CD14-positive monocyte (primary cell): Measurements from ENCODE around the gene GK. TPM values are rescaled to one million over a fixed set of nuclear protein-coding genes. Genes with fewer than 3 reads are reported as not detected.

Experiments used
- DNase-seq, 3 donors: peaks; one replicate each; pipeline ENCODE4 v3.0.0-alpha.2; 2011 to 2022
- H2AFZ ChIP-seq: 2 replicates; pipeline ENCODE4 v1.6.0; 2012; ENCODE audit warnings: mild to moderate bottlenecking, low read depth, low read length, inconsistent platforms; ENCODE audit not compliant: insufficient read depth, poor library complexity, severe bottlenecking
- H3K27ac ChIP-seq, 2 donors: 1 replicate in 1 of 2; 2 replicates in 1 of 2; pipeline ENCODE4 v1.5.1; 2012 to 2013; ENCODE audit warnings: low read length in 2 of 2, control low read depth in 1 of 2, inconsistent platforms in 1 of 2, low read depth in 1 of 2, mild to moderate bottlenecking in 1 of 2
- H3K27me3 ChIP-seq, 2 donors: one replicate each; pipeline versions ENCODE4 v1.6.0 to v1.6.1; 2011 to 2013; ENCODE audit warnings: low read length in 2 of 2; ENCODE audit not compliant: control insufficient read depth in 2 of 2, insufficient read depth in 2 of 2
- H3K36me3 ChIP-seq, 2 donors: replicated peaks in 1 of 2; 1 replicate in 1 of 2; 2 replicates in 1 of 2; pipeline versions ENCODE4 v1.5.1 to v1.6.1; 2012 to 2013; ENCODE audit warnings: low read length in 2 of 2, control low read depth in 1 of 2, inconsistent platforms in 1 of 2, mild to moderate bottlenecking in 1 of 2; ENCODE audit not compliant: insufficient read depth in 2 of 2, control insufficient read depth in 1 of 2
- H3K4me1 ChIP-seq, 2 donors: 1 replicate in 1 of 2; 2 replicates in 1 of 2; pipeline versions ENCODE4 v1.5.1 to v1.6.1; 2012 to 2013; ENCODE audit warnings: low read length in 2 of 2, control low read depth in 1 of 2, inconsistent platforms in 1 of 2, mild to moderate bottlenecking in 1 of 2, moderate library complexity in 1 of 2; ENCODE audit not compliant: insufficient read depth in 2 of 2, control insufficient read depth in 1 of 2
- H3K4me2 ChIP-seq: replicated peaks from 2 replicates; pipeline ENCODE3; 2012; ENCODE audit warnings: low read length, moderate library complexity, mild to moderate bottlenecking; ENCODE audit not compliant: poor library complexity, severe bottlenecking; ENCODE audit errors: extremely low read depth
- H3K4me3 ChIP-seq, 3 experiments: fragments of 200-600 bp in 1 of 3; sonication (generic) in 1 of 3; replicated peaks in 1 of 3; 1 replicate in 2 of 3; 2 replicates in 1 of 3; pipeline ENCODE4 v1.5.1; 2011 to 2013; ENCODE audit warnings: low read length in 3 of 3, mild to moderate bottlenecking in 3 of 3, control low read depth in 2 of 3, low read depth in 2 of 3, inconsistent platforms in 1 of 3, moderate library complexity in 1 of 3
- H3K79me2 ChIP-seq: 2 replicates; pipeline ENCODE4 v1.6.0; 2012; ENCODE audit warnings: mild to moderate bottlenecking, control low read depth, inconsistent platforms, low read length, moderate library complexity; ENCODE audit not compliant: insufficient read depth
- H3K9ac ChIP-seq: 2 replicates; pipeline ENCODE4 v1.6.0; 2017; ENCODE audit warnings: low read length, mild to moderate bottlenecking; ENCODE audit not compliant: insufficient read depth, poor library complexity, severe bottlenecking
- H3K9me3 ChIP-seq, 2 donors: replicated peaks in 1 of 2; 1 replicate in 1 of 2; 2 replicates in 1 of 2; pipeline versions ENCODE4 v1.5.1 to v1.6.1; 2012 to 2013; ENCODE audit warnings: low read length in 2 of 2, control low read depth in 1 of 2; ENCODE audit not compliant: control insufficient read depth in 1 of 2, insufficient read depth in 1 of 2
- H4K20me1 ChIP-seq: 2 replicates; pipeline ENCODE4 v1.6.0; 2012; ENCODE audit warnings: mild to moderate bottlenecking, low read length, control low read depth, moderate library complexity; ENCODE audit not compliant: insufficient read depth
- H3K27ac Mint-ChIP-seq, 7 donors: one replicate each; pipeline ENCODE4 v1.8.0; 2020; ENCODE audit warnings: mild to moderate bottlenecking in 7 of 7, mixed read lengths in 7 of 7, moderate library complexity in 6 of 7, inconsistent platforms in 2 of 7
- H3K27me3 Mint-ChIP-seq, 3 donors: one replicate each; pipeline ENCODE4 v1.8.0; 2021 to 2022; ENCODE audit warnings: low read depth in 3 of 3, mild to moderate bottlenecking in 3 of 3, mixed read lengths in 3 of 3, moderate library complexity in 3 of 3, inconsistent platforms in 1 of 3
- H3K36me3 Mint-ChIP-seq, 2 donors: one replicate each; pipeline ENCODE4 v1.8.0; 2020; ENCODE audit warnings: mixed read lengths in 2 of 2, inconsistent platforms in 1 of 2, mild to moderate bottlenecking in 1 of 2
- H3K4me1 Mint-ChIP-seq: one replicate; pipeline ENCODE4 v1.8.0; 2020; ENCODE audit warnings: mild to moderate bottlenecking, mixed read lengths
- H3K4me3 Mint-ChIP-seq, 2 donors: one replicate each; pipeline ENCODE4 v1.8.0; 2020; ENCODE audit warnings: mild to moderate bottlenecking in 2 of 2, mixed read lengths in 2 of 2, moderate library complexity in 1 of 2
- H3K9me3 Mint-ChIP-seq, 7 donors: one replicate each; pipeline ENCODE4 v1.8.0; 2020 to 2022; ENCODE audit warnings: mixed read lengths in 7 of 7, mild to moderate bottlenecking in 6 of 7, moderate library complexity in 6 of 7, inconsistent platforms in 2 of 7
- CTCF ChIP-seq: fragments of 200-600 bp; IDR thresholded peaks from one replicate; pipeline ENCODE4 v1.8.0; 2022; ENCODE audit warnings: antibody characterized with exemption, mild to moderate bottlenecking
- WGBS: methylation state at CpG from one replicate; pipeline ENCODE4 v1.1.5; 2013; ENCODE audit warnings: missing lambda C conversion rate; ENCODE audit not compliant: insufficient coverage; 5-methylcytosine and 5-hydroxymethylcytosine counted together
- intact Hi-C, 2 donors: fragments of 100-400 bp; cut with micrococcal nuclease; formaldehyde crosslinking; loops; one replicate each; pipeline versions ENCODE4 v1.15.0 to v1.15.1; 2023
- polyA plus RNA-seq, 3 donors: library from polyadenylated mRNA; depleted of rRNA in 1 of 3; unstranded in 2 of 3; stranded (reverse) in 1 of 3; fragments of 300-500 nt in 2 of 3; fragments of >200 nt in 1 of 3; fragmentation: Illumina TruSeq in 2 of 3; gene quantifications; 1 replicate in 2 of 3; 2 replicates in 1 of 3; pipeline ENCODE4 v1.2.3, GENCODE V29; 2012 to 2021

The GK gene
- polyA plus RNA-seq, 3 donors, result 21.2 to 51.9 (median 41.0) TPM

- no CpG with 5 or more reads among the region's 3 CpGs for WGBS
- no peak for TF ChIP-seq CTCF
- Mint-ChIP-seq H3K36me3 (peaks cover 27 to 41% of the 10 kb centered on the region in 2 donors), H3K27me3 (peaks cover 0 to 28% (median 0%) of the 10 kb centered on the region in 3 donors), H3K9me3 (peaks cover 0 to 2% (median 0%) of the 10 kb centered on the region in 7 donors), H3K4me1 (no peaks in the 10 kb centered on the region), H3K27ac (no peak overlapping the region), H3K4me3 (no peak overlapping the region)
- no peak overlapping the region for H3K4me3 ChIP-seq
- no peaks in the 10 kb centered on the region for H4K20me1 ChIP-seq
- peaks cover 2 to 24% of the 10 kb centered on the region in 2 donors for H3K36me3 ChIP-seq
- H3K4me1 ChIP-seq, result no peaks in the 10 kb centered on the region
- H3K9me3 ChIP-seq, result no peaks in the 10 kb centered on the region
- no peak overlapping the region for H3K4me2 ChIP-seq
- peaks cover 0 to 12% of the 10 kb centered on the region in 2 donors for H3K27me3 ChIP-seq
- no peaks in the 10 kb centered on the region for H3K79me2 ChIP-seq
- DNase-seq, result no peak
- H3K9ac ChIP-seq, result no peak overlapping the region
- no peak overlapping the region for H2AFZ ChIP-seq
- no peak overlapping the region for H3K27ac ChIP-seq
- intact Hi-C loops, result no loop called here
These were observed 21.6 kb downstream of the GK start for GRCh38 chrX:30674799-30675198.

DNA sequence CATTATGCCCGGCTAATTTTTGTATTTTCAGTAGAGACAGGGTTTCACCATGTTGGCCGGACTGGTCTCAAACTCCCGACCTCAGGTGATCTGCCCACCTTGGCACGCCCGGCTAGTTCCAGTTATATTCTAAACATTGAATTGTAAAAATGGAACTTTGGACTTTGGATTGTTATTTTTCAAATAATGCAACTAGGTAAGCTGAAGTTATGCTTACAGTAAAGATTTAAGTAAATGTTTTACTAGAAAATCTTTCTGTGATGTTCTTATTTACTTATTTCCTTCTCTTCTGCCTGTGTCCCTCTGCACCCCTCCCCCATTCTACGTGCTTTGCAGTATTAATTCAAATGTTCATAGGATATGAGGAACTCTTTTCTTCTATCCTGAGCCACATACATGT, 26.1 kb downstream of the GK start:
- H3K9me3 ChIP-seq, result no peaks in the 10 kb centered on the region
- Mint-ChIP-seq H3K27ac (peak overlapping the region in 1 of 7 donors; percentile 37), H3K4me1 (no peaks in the 10 kb centered on the region), H3K4me3 (no peak overlapping the region), H3K36me3 (peaks cover 27 to 42% of the 10 kb centered on the region in 2 donors), H3K9me3 (peaks cover 0 to 2% (median 0%) of the 10 kb centered on the region in 7 donors), H3K27me3 (peaks cover 0 to 19% (median 0%) of the 10 kb centered on the region in 3 donors)
- no peak overlapping the region for H2AFZ ChIP-seq
- H3K4me2 ChIP-seq, result no peak overlapping the region
- no peak overlapping the region for H3K9ac ChIP-seq
- peaks cover 0 to 20% of the 10 kb centered on the region in 2 donors for H3K27me3 ChIP-seq
- H3K4me1 ChIP-seq, result no peaks in the 10 kb centered on the region
- H3K79me2 ChIP-seq, result no peaks in the 10 kb centered on the region
- DNase-seq, result no peak
- H3K27ac ChIP-seq, result no peak overlapping the region
- no peak for TF ChIP-seq CTCF
- no peaks in the 10 kb centered on the region for H4K20me1 ChIP-seq
- intact Hi-C loops, result no loop called here
- no CpG with 5 or more reads among the region's 6 CpGs for WGBS
- peaks cover 2 to 23% of the 10 kb centered on the region in 2 donors for H3K36me3 ChIP-seq
- H3K4me3 ChIP-seq, result no peak overlapping the region
